ENCODE measurements around the gene TSPOAP1.

TSPOAP1 gene, protein sequence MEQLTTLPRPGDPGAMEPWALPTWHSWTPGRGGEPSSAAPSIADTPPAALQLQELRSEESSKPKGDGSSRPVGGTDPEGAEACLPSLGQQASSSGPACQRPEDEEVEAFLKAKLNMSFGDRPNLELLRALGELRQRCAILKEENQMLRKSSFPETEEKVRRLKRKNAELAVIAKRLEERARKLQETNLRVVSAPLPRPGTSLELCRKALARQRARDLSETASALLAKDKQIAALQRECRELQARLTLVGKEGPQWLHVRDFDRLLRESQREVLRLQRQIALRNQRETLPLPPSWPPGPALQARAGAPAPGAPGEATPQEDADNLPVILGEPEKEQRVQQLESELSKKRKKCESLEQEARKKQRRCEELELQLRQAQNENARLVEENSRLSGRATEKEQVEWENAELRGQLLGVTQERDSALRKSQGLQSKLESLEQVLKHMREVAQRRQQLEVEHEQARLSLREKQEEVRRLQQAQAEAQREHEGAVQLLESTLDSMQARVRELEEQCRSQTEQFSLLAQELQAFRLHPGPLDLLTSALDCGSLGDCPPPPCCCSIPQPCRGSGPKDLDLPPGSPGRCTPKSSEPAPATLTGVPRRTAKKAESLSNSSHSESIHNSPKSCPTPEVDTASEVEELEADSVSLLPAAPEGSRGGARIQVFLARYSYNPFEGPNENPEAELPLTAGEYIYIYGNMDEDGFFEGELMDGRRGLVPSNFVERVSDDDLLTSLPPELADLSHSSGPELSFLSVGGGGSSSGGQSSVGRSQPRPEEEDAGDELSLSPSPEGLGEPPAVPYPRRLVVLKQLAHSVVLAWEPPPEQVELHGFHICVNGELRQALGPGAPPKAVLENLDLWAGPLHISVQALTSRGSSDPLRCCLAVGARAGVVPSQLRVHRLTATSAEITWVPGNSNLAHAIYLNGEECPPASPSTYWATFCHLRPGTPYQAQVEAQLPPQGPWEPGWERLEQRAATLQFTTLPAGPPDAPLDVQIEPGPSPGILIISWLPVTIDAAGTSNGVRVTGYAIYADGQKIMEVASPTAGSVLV (N-terminal part only)

DNA sequence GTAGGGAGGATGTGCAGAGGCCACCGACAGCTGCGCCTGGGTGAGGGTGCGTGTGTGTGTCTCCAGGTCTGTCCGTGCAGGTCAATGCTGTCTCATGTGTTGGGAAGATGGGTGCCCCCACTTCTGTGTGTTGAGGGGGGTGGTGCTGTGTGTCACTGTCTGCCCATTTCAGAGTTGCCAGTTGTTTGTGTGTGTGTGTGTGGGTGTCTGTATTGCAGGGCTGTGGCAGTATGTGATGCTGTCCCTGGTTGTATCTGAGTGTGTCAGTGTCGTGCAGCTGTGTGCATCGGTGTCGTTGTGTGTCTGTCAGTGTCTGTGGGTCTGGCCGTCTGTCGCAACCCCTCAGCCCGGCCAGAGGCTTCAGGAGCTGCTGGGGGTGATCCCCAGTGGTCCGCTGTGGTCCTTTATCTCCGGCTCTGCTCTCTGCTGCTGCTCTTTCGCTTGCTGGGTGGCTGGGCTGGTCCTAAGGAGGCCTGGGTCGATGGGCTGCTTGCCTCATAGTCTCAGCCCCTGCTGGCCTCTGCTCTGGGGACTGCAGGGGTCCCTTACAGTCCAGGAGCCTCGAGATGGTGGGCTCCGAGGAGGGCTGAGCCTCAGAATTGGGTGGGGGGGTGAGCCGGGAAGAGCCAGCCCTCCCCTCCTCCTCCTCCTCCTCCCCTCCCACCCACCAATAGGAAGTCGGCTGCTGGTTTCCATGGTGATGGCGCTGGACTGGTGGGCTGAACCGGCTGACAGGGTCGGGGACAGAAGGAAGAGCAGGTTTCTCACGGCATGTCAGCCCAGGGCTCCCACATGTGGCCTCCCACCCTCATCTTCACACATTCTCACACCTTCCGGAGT lies at the start of gene TSPOAP1:
TSPOAP1 (minus strand) TSS at position 601 of the 840 bp plus-strand sequence. CDS start 875 bp downstream, outside the sequence.
- DNase-seq (ENCODE audit: low read depth), result no peak
- H3K4me3 ChIP-seq (ENCODE audit: low read depth, low read length), result peak within 1 kb of the TSS; percentile 9

DNA sequence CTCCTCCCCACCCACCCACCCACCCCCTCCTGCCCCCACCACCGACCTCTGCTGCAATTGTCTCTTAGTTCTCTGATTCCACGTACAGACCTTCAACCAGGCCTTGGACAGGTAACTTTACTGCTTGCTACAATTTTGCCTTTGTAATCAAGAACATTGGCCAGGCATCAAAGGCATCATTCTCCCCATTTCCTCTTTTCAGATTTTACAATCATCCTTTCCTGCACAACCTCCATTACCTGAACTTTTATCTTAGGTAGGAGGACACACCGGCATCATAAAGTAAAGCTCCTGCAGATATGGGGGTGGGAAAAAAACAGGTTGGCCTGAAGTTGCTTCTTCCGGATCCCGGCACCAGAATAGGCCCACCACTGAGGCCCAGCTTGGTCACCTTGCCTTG lies 49.1 kb upstream of the TSPOAP1 start:
- DNase-seq (ENCODE audit: low read depth), result no peak
- no peak overlapping the region for H3K4me3 ChIP-seq (ENCODE audit: low read depth, low read length)

DNA sequence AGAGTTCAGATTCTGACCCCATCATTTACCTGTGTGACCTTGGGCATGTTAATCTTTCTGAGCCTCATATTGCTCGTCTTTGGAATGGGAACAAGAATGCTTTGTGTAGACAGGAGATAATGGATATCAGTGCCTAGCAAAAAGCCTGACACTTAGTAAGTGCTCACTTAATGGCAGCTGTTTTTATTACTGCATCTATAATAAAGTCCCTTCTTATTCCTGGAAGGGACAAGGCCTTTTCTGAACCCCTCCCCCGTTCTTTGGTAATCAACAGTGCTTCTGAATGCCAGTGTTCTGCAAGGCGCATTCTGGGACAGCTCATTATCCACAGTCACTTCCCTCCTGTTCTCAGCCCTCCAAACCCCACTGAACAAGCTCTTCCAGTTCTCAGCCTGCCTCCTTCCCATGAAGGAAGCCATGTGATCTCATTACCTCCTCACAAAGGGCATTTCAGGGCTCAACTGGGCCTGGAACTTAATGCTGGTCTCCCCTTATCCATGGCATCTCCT lies 48.6 kb upstream of the TSPOAP1 start:
- H3K4me3 ChIP-seq (ENCODE audit: low read depth, low read length), result no peak overlapping the region
- no peak for DNase-seq (ENCODE audit: low read depth)

DNA sequence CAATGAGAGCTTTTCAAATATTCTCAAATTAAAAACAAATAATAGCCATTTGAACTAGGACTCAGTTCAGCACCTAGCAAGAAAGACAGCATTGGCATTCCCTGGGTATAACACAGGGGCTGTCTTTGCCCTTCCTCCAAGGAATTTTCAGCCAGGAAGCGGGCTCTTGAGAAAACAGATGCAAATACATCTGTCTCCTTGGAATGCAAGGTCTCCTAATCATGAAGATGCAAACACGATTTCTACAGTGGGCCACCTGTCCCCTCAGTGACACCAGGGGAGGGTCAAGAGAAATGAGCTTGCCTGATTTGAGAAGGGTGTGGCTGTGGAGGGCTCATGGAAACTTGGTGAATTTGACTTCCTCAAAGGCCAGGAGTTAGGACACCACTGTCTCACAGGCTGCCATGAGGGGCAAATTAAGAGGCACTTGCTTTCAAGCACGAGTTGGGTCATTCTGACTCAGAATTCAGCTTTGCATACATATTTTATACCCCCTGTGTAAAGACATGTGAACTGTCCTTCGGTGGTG lies 47.9 kb upstream of the TSPOAP1 start:
- DNase-seq (ENCODE audit: low read depth), result no peak
- no peak overlapping the region for H3K4me3 ChIP-seq (ENCODE audit: low read depth, low read length)

GRCh38 chr17:58375811-58376210 lies 47.2 kb upstream of the TSPOAP1 start:
- DNase-seq (ENCODE audit: low read depth), result no peak
- no peak overlapping the region for H3K4me3 ChIP-seq (ENCODE audit: low read depth, low read length)

- no peak for DNase-seq (ENCODE audit: low read depth)
These were observed 46.7 kb upstream of the TSPOAP1 start for GRCh38 chr17:58375256-58375655.

DNA sequence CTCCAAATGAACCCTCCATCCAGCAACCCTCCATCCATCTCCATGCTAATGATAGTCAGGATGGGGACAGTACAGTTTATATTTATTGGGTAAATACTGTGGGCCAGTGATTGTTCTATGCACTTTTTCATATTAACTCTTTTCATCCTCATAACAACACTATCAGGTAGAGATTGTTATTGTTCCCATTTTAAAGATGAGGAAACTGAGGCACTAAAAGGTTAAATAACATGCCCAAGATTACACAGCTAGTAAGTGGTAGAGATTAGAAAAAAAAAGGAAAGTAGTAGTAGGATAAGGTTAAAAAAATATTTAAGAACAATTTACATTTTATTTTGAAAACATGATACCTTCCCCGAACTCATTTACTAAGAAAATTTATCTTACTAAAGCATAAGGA lies 45.3 kb upstream of the TSPOAP1 start:
- no peak overlapping the region for H3K4me3 ChIP-seq (ENCODE audit: low read depth, low read length)
- DNase-seq (ENCODE audit: low read depth), result no peak

More at GRCh38 chr17:58375256-58375655, 46.7 kb upstream of the TSPOAP1 start:
- no peak overlapping the region for H3K4me3 ChIP-seq (ENCODE audit: low read depth, low read length)

DNA sequence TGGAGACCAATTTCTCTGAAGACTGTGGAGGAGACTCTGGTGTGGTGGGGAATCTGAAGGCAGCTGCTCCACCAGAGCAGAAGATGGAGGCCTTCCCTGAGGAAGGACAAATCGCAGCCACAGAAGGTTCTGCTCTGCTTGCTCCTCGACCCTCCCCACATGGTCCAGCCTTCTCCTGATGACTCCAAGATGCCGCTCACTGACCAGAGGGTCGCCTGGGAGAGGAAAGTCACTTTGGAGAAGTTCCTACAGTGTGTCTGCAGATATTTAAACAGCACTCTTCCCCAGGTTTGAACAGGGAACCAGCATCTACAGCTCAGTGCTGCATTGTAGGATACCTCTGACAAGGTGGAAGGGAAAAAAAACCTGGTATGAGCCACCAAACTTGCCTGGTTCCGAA lies 44.4 kb upstream of the TSPOAP1 start:
- H3K4me3 ChIP-seq (ENCODE audit: low read depth, low read length), result no peak overlapping the region
- no peak for DNase-seq (ENCODE audit: low read depth)

- no peak overlapping the region for H3K4me3 ChIP-seq (ENCODE audit: low read depth, low read length)
- DNase-seq (ENCODE audit: low read depth), result no peak
These were observed 42.8 kb upstream of the TSPOAP1 start for GRCh38 chr17:58371300-58371950.

DNA sequence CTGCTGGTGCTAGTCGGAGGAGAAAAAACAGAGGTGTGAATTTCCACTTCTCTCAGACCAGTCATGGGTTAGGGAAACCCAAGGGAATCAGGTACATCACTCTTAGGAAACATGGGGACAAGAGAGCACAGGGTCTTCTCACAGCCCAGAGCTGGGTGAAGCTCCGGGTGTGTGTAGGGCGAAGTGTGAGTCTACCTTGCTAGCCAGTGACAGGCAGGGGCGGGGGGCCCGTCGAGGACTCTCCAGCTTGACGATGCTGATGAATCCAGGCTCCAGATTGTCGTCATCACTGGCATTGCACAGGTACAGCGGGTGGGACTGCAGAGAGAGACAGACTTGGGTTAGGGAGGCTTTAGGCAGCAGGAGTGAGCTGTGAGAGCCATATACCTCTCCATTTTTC lies 42.1 kb upstream of the TSPOAP1 start:
- no peak for DNase-seq (ENCODE audit: low read depth)
- no peak overlapping the region for H3K4me3 ChIP-seq (ENCODE audit: low read depth, low read length)

GRCh38 chr17:58370309-58370708 lies 41.7 kb upstream of the TSPOAP1 start:
- DNase-seq (ENCODE audit: low read depth), result no peak
- H3K4me3 ChIP-seq (ENCODE audit: low read depth, low read length), result no peak overlapping the region

GRCh38 chr17:58369214-58370031 lies 40.8 kb upstream of the TSPOAP1 start:
- H3K4me3 ChIP-seq (ENCODE audit: low read depth, low read length), result no peak overlapping the region
- no peak for DNase-seq (ENCODE audit: low read depth)

DNA sequence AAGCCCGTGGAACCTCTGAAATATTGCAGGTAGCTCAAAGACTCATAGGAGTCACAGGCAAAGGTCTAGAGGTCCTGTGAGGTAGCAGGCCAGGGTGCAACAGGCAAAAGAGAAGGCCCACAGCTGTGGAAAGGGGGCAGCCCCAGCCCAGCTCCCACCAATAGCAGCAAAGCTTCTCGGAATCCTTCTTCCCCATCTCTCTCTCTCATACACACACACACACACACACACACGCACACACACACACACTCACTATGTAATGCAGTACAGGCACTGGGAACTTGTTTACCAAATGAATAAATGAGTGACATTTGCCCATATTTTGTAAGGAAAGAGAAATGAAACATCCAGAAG lies 40.2 kb upstream of the TSPOAP1 start:
- no peak for DNase-seq (ENCODE audit: low read depth)
- H3K4me3 ChIP-seq (ENCODE audit: low read depth, low read length), result no peak overlapping the region

GRCh38 chr17:58367461-58367860 lies 38.9 kb upstream of the TSPOAP1 start:
- no peak overlapping the region for H3K4me3 ChIP-seq (ENCODE audit: low read depth, low read length)
- no peak for DNase-seq (ENCODE audit: low read depth)

- no peak overlapping the region for H3K4me3 ChIP-seq (ENCODE audit: low read depth, low read length)
- no peak for DNase-seq (ENCODE audit: low read depth)
These were observed 37.5 kb upstream of the TSPOAP1 start for GRCh38 chr17:58365980-58366595.

- no peak overlapping the region for H3K4me3 ChIP-seq (ENCODE audit: low read depth, low read length)
- no peak for DNase-seq (ENCODE audit: low read depth)
These were observed 36.8 kb upstream of the TSPOAP1 start for GRCh38 chr17:58365185-58365979.

Data from skeletal muscle cell (primary cell).